ENCODE results near the gene NOD1. TPM values are rescaled to one million over a fixed set of nuclear protein-coding genes. Genes with fewer than 3 reads are reported as not detected.

NOD1 gene
- total RNA-seq, 1 donor from 2014 or later: 14.5 TPM

- TF ChIP-seq, protein P1, sequence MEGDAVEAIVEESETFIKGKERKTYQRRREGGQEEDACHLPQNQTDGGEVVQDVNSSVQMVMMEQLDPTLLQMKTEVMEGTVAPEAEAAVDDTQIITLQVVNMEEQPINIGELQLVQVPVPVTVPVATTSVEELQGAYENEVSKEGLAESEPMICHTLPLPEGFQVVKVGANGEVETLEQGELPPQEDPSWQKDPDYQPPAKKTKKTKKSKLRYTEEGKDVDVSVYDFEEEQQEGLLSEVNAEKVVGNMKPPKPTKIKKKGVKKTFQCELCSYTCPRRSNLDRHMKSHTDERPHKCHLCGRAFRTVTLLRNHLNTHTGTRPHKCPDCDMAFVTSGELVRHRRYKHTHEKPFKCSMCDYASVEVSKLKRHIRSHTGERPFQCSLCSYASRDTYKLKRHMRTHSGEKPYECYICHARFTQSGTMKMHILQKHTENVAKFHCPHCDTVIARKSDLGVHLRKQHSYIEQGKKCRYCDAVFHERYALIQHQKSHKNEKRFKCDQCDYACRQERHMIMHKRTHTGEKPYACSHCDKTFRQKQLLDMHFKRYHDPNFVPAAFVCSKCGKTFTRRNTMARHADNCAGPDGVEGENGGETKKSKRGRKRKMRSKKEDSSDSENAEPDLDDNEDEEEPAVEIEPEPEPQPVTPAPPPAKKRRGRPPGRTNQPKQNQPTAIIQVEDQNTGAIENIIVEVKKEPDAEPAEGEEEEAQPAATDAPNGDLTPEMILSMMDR (IDR thresholded peaks at IDR 0.05): no peak
- TF ChIP-seq POLR2A (IDR thresholded peaks at IDR 0.05): no peak
- TF ChIP-seq POLR2AphosphoS5 (IDR thresholded peaks at IDR 0.05; ENCODE audit: insufficient read depth in 1 of 2, low read depth in 1 of 2): no peak
- Histone ChIP-seq H3K36me3 (no peaks in the 10 kb centered on the region), H3K27ac (no peak overlapping the region), H3K4me3 (no peak overlapping the region), H3K9me3 (no peaks in the 10 kb centered on the region), H3K27me3 (no peaks in the 10 kb centered on the region), H3K4me1 (no peaks in the 10 kb centered on the region)
- DNase-seq (ENCODE audit: extremely low spot score in 2 of 2): no peak
- intact Hi-C loops (cut with DNase I): loop anchor here (5.0 kb wide), 1 partner anchor 247 kb away; no protein-coding TSS in a partner anchor
Measured at GRCh38 chr7:30413864-30414263, 64.7 kb downstream of the NOD1 start.

DNA sequence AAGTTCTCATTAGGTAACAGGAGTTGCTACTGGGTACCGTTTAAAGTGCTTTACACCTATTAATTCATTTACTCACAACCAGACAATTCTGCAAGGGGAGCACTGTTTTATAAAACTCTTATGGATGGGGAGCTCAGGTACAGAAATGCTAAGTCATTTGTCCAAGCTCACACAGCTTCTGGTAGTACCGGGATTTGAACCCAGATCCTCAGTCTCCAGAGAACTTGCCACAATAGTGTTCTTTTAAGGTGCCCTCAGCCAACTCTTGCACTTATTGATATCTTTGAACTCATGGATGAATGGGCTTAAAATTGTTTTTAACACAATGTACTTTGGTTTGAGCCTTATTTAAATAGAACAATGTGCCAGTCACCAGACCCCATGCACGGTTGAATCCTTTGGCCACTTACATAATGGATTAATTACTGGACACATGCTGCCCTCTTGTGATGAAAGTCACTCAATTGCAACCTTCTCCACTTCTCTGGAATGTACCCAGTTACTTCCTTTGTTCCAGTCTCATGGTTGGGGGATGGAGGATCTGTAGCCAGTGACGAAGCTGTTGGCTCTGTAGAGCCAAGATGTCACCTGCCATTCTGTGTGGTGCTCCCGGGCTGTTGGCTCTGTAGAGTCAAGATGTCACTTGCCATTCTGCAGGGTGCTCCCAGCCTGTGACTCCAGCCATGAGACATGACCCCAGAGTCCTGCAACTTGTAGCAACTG lies 65.6 kb downstream of the NOD1 start:
- no peaks in the 10 kb centered on the region for H3K36me3 ChIP-seq
- TF ChIP-seq POLR2AphosphoS5 (IDR thresholded peaks at IDR 0.05; ENCODE audit: insufficient read depth in 1 of 2, low read depth in 1 of 2) (peak in 1 of 2 donors; percentile 65), POLR2A (IDR thresholded peaks at IDR 0.05) (no peak)
- TF ChIP-seq, protein P1 (IDR thresholded peaks at IDR 0.05): peak; percentile 3 to 61 (median 51)
- H3K9me3 ChIP-seq: no peaks in the 10 kb centered on the region
- H3K27me3 ChIP-seq: no peaks in the 10 kb centered on the region
- no peaks in the 10 kb centered on the region for H3K4me1 ChIP-seq
- DNase-seq (ENCODE audit: extremely low spot score in 2 of 2): no peak
- intact Hi-C loops (cut with DNase I): loop anchor here (5.0 kb wide), 1 partner anchor 246 kb away; no protein-coding TSS in a partner anchor
- H3K27ac ChIP-seq: no peak overlapping the region
- H3K4me3 ChIP-seq: no peak overlapping the region

GRCh38 chr7:30411897-30412296 lies 66.7 kb downstream of the NOD1 start:
- intact Hi-C loops (cut with DNase I): loop anchor here (5.0 kb wide), 1 partner anchor 245 kb away; no protein-coding TSS in a partner anchor
- Histone ChIP-seq H3K9me3 (no peaks in the 10 kb centered on the region), H3K4me1 (no peaks in the 10 kb centered on the region), H3K27ac (no peak overlapping the region), H3K27me3 (no peaks in the 10 kb centered on the region), H3K36me3 (no peaks in the 10 kb centered on the region), H3K4me3 (no peak overlapping the region)
- DNase-seq (ENCODE audit: extremely low spot score in 2 of 2): no peak
- TF ChIP-seq, protein P1 (IDR thresholded peaks at IDR 0.05): no peak
- TF ChIP-seq POLR2A (IDR thresholded peaks at IDR 0.05) (no peak), POLR2AphosphoS5 (IDR thresholded peaks at IDR 0.05; ENCODE audit: insufficient read depth in 1 of 2, low read depth in 1 of 2) (no peak)

DNA sequence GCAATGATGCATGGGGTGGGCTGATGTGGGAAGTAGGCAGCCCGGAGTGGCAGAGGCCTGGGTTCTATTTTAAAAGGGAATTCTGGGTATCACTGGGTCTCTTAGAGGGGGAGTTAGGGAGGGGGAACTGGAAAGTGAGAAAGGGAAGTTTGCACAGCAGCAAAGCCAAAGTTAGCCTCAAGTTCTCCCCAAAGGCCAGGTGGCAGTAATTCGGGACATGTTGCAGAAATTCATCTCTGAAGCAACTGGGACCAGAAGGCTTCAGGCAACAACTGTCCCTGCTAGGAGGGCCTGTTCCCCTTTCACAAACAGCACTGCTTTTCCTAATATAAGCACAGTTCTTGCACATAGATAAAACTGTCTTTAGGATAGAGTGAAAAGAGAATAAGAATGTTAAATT lies 67.4 kb downstream of the NOD1 start:
- no peaks in the 10 kb centered on the region for H3K36me3 ChIP-seq
- H3K27me3 ChIP-seq: no peaks in the 10 kb centered on the region
- DNase-seq (ENCODE audit: extremely low spot score in 2 of 2): no peak
- H3K4me1 ChIP-seq: no peaks in the 10 kb centered on the region
- no peak overlapping the region for H3K27ac ChIP-seq
- no peak for TF ChIP-seq POLR2A (IDR thresholded peaks at IDR 0.05)
- TF ChIP-seq POLR2AphosphoS5 (IDR thresholded peaks at IDR 0.05; ENCODE audit: insufficient read depth in 1 of 2, low read depth in 1 of 2): no peak
- TF ChIP-seq, protein P1 (IDR thresholded peaks at IDR 0.05): no peak
- no peaks in the 10 kb centered on the region for H3K9me3 ChIP-seq
- H3K4me3 ChIP-seq: no peak overlapping the region
- intact Hi-C loops (cut with DNase I): loop anchor here (5.0 kb wide), 1 partner anchor 244 kb away; no protein-coding TSS in a partner anchor
